ENCODE measurements around the gene HOXB2.

- TF ChIP-seq EP300 (IDR thresholded peaks at IDR 0.05; ENCODE audit: borderline replicate concordance in 1 of 2, low read depth in 2 of 2, low read length in 2 of 2) (no peak), TEAD4 (IDR thresholded peaks at IDR 0.05; ENCODE audit: low read depth, low read length) (no peak), SUZ12 (IDR thresholded peaks at IDR 0.05; ENCODE audit: low read length) (no peak; the same call in 1 of the 2 replicates), ZNF274 (IDR thresholded peaks at IDR 0.05; ENCODE audit: borderline replicate concordance, extremely low read depth, low read length) (no peak), MAX (IDR thresholded peaks at IDR 0.05) (no peak), CTCF (IDR thresholded peaks at IDR 0.05; ENCODE audit: control extremely low read depth in 1 of 3, insufficient read depth in 1 of 3, low read depth in 1 of 3, low read length in 3 of 3) (no peak), CREB1 (IDR thresholded peaks at IDR 0.05) (no peak), POLR2A (IDR thresholded peaks at IDR 0.05; ENCODE audit: control extremely low read depth in 1 of 2, low read depth in 2 of 2, low read length in 2 of 2) (no peak)
- TF ChIP-seq, protein P1, sequence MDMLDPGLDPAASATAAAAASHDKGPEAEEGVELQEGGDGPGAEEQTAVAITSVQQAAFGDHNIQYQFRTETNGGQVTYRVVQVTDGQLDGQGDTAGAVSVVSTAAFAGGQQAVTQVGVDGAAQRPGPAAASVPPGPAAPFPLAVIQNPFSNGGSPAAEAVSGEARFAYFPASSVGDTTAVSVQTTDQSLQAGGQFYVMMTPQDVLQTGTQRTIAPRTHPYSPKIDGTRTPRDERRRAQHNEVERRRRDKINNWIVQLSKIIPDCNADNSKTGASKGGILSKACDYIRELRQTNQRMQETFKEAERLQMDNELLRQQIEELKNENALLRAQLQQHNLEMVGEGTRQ (IDR thresholded peaks at IDR 0.05; ENCODE audit: low read length) = no peak
These were observed 18.0 kb upstream of the HOXB2 start for GRCh38 chr17:48562934-48563333.
